Right lobe of liver (tissue), 4 donors: ENCODE results near the gene CAV1.

Experiments used
- CTCF ChIP-seq, 4 donors: fragments of 200-600 bp in 3 of 4; fragments of 450-650 bp in 1 of 4; IDR thresholded peaks; one replicate each; pipeline versions ENCODE4 v1.5.1 to v1.8.0; 2016 to 2022; ENCODE audit warnings: antibody characterized with exemption in 4 of 4, mild to moderate bottlenecking in 2 of 4
- POLR2A ChIP-seq: fragments of 450-650 bp; IDR thresholded peaks from one replicate; pipeline ENCODE4 v1.6.1; 2017; ENCODE audit warnings: antibody characterized with exemption, mild to moderate bottlenecking
- donor health status: DM: no; HTN: no; CAD: no.
- donor health status: DM: no; HTN: no; CAD: no.
- donor health status: DM: no; HTN: yes; CAD: no.

- TF ChIP-seq CTCF (IDR thresholded peaks at IDR 0.05) (no peak), POLR2A (no peak)
These were observed 68.7 kb downstream of the CAV1 start for GRCh38 chr7:116593359-116594075.
